IMR-90 (cell line): ENCODE measurements around the gene SRMS. TPM values are rescaled to one million over a fixed set of nuclear protein-coding genes. Genes with fewer than 3 reads are reported as not detected.

Experiments used
- ATAC-seq: fragments of 200-7000 bp; cut with Tn5 transposase; 2 replicates; pipeline ENCODE4 v1.9.1; 2020; ENCODE audit warnings: low read depth, mild to moderate bottlenecking, moderate library complexity
- BruUV-seq: library from RNA; stranded (reverse); fragments of 400-500 nt; replicated peaks from 2 replicates; lab custom pipeline; 2021; lab: Mats Ljungman, UMichigan
- CTCF ChIA-PET: fragments of 300-600 bp; formaldehyde crosslinking; extraction: SDS; loops from one replicate; lab custom pipeline; 2021; ENCODE audit warnings: antibody characterized with exemption; lab: Yijun Ruan, JAX
- POLR2A ChIA-PET: fragments of 300-600 bp; sonication (Branson Sonifier 250); formaldehyde crosslinking; loops from one replicate; lab custom pipeline; 2022; ENCODE audit warnings: antibody characterized with exemption; ENCODE audit not compliant: unreplicated experiment; lab: Charles Lee
- DNase-seq: peaks from one replicate; pipeline ENCODE4 v3.0.0; 2013
- H2AFZ ChIP-seq: replicated peaks from 2 replicates; pipeline ENCODE3; 2013; ENCODE audit warnings: low read length, mild to moderate bottlenecking; ENCODE audit not compliant: poor library complexity
- H2AK5ac ChIP-seq: 2 replicates; pipeline ENCODE4 v1.6.1; 2013; ENCODE audit warnings: low read depth, low read length, inconsistent platforms
- H2AK9ac ChIP-seq: replicated peaks from 2 replicates; pipeline ENCODE3; 2013; ENCODE audit warnings: mild to moderate bottlenecking, low read depth, low read length, moderate library complexity; ENCODE audit not compliant: poor library complexity
- H2BK120ac ChIP-seq: 2 replicates; pipeline ENCODE4 v1.6.1; 2013; ENCODE audit warnings: low read depth, low read length, inconsistent platforms
- H2BK15ac ChIP-seq: 3 replicates; pipeline ENCODE4 v1.6.1; 2013; ENCODE audit warnings: low read depth, low read length, inconsistent platforms
- H2BK20ac ChIP-seq: 2 replicates; pipeline ENCODE4 v1.6.1; 2013; ENCODE audit warnings: low read depth, mild to moderate bottlenecking, inconsistent platforms, low read length, moderate library complexity
- H2BK5ac ChIP-seq: 2 replicates; pipeline ENCODE4 v1.6.1; 2013; ENCODE audit warnings: mild to moderate bottlenecking, low read depth, low read length, inconsistent platforms; ENCODE audit not compliant: poor library complexity, severe bottlenecking
- H3K14ac ChIP-seq: replicated peaks from 2 replicates; pipeline ENCODE4 v1.6.1; 2013; ENCODE audit warnings: low read depth, low read length, inconsistent platforms
- H3K18ac ChIP-seq: 2 replicates; pipeline ENCODE4 v1.6.1; 2013; ENCODE audit warnings: low read depth, low read length, control low read depth
- H3K23ac ChIP-seq: 2 replicates; pipeline ENCODE4 v1.6.1; 2013; ENCODE audit warnings: low read depth, low read length, inconsistent platforms
- H3K27ac ChIP-seq: 2 replicates; pipeline ENCODE4 v1.5.1; 2013; ENCODE audit warnings: mild to moderate bottlenecking, control low read depth, low read length; ENCODE audit not compliant: insufficient read depth
- H3K27me3 ChIP-seq: 2 replicates; pipeline ENCODE4 v1.6.1; 2013; ENCODE audit warnings: low read length; ENCODE audit not compliant: control insufficient read depth, insufficient read depth
- H3K36me3 ChIP-seq: 2 replicates; pipeline ENCODE4 v1.6.1; 2013; ENCODE audit warnings: low read length, mixed read lengths; ENCODE audit not compliant: control insufficient read depth, insufficient read depth
- H3K4ac ChIP-seq: 2 replicates; pipeline ENCODE4 v1.6.1; 2013; ENCODE audit warnings: low read depth, low read length, inconsistent platforms
- H3K4me1 ChIP-seq: 2 replicates; pipeline ENCODE4 v1.6.1; 2013; ENCODE audit warnings: low read length, mixed read lengths; ENCODE audit not compliant: control insufficient read depth, insufficient read depth
- H3K4me2 ChIP-seq: 2 replicates; pipeline ENCODE4 v1.6.1; 2013; ENCODE audit warnings: low read depth, mild to moderate bottlenecking, control low read depth, low read length, moderate library complexity
- H3K4me3 ChIP-seq: 2 replicates; pipeline ENCODE4 v1.5.1; 2013; ENCODE audit warnings: low read depth, mild to moderate bottlenecking, control low read depth, low read length, moderate library complexity; ENCODE audit not compliant: insufficient read depth
- H3K56ac ChIP-seq: 2 replicates; pipeline ENCODE4 v1.6.1; 2013; ENCODE audit warnings: low read length, inconsistent platforms; ENCODE audit not compliant: insufficient read depth; ENCODE audit errors: extremely low read depth
- H3K79me1 ChIP-seq, 2 experiments: 2 replicates each; pipeline ENCODE4 v1.6.1; 2013; ENCODE audit warnings: low read length in 2 of 2, inconsistent platforms in 1 of 2, low read depth in 1 of 2
- H3K9ac ChIP-seq: 2 replicates; pipeline ENCODE4 v1.6.1; 2013; ENCODE audit warnings: low read depth, low read length, control low read depth
- H3K9me1 ChIP-seq: 2 replicates; pipeline ENCODE4 v1.6.1; 2013; ENCODE audit warnings: low read length, inconsistent platforms; ENCODE audit not compliant: insufficient read depth
- H3K9me3 ChIP-seq: 2 replicates; pipeline ENCODE4 v1.6.1; 2013; ENCODE audit warnings: low read length; ENCODE audit not compliant: control insufficient read depth, insufficient read depth
- H4K20me1 ChIP-seq: 2 replicates; pipeline ENCODE4 v1.6.1; 2013; ENCODE audit warnings: low read length, inconsistent platforms; ENCODE audit not compliant: insufficient read depth
- H4K5ac ChIP-seq: 2 replicates; pipeline ENCODE4 v1.6.1; 2013; ENCODE audit warnings: mild to moderate bottlenecking, low read depth, low read length, control low read depth
- H4K8ac ChIP-seq, 2 experiments: 2 replicates each; pipeline ENCODE4 v1.6.1; 2013; ENCODE audit warnings: low read depth in 2 of 2, low read length in 2 of 2, control low read depth in 1 of 2, inconsistent platforms in 1 of 2
- H4K91ac ChIP-seq: 2 replicates; pipeline ENCODE4 v1.6.1; 2013; ENCODE audit warnings: low read depth, low read length, inconsistent platforms; ENCODE audit not compliant: insufficient read depth
- BHLHE40 ChIP-seq: fragments of 150-350 bp; IDR thresholded peaks from 2 replicates; pipeline ENCODE4 v1.6.1; 2016; ENCODE audit warnings: mild to moderate bottlenecking, low read depth, low read length
- CEBPB ChIP-seq: IDR thresholded peaks from 2 replicates; pipeline ENCODE4 v1.6.1; 2012; ENCODE audit warnings: low read depth, low read length, improper control_type of control experiment
- CHD1 ChIP-seq: IDR thresholded peaks from 2 replicates; pipeline ENCODE4 v1.6.1; 2012; ENCODE audit warnings: low read depth, low read length, improper control_type of control experiment
- FOS ChIP-seq: fragments of 150-350 bp; IDR thresholded peaks from 2 replicates; pipeline ENCODE4 v1.6.1; 2016; ENCODE audit warnings: low read depth, low read length
- MAFK ChIP-seq: IDR thresholded peaks from 2 replicates; pipeline ENCODE4 v1.6.1; 2012; ENCODE audit warnings: low read depth, low read length, improper control_type of control experiment
- MAZ ChIP-seq: IDR thresholded peaks from 2 replicates; pipeline ENCODE4 v1.6.1; 2012; ENCODE audit warnings: low read depth, mild to moderate bottlenecking, low read length, improper control_type of control experiment, moderate library complexity, borderline replicate concordance
- MXI1 ChIP-seq: IDR thresholded peaks from 2 replicates; pipeline ENCODE4 v1.6.1; 2012; ENCODE audit warnings: low read depth, mild to moderate bottlenecking, low read length, moderate library complexity, borderline replicate concordance
- NFE2L2 ChIP-seq: fragments of 150-350 bp; IDR thresholded peaks from 2 replicates; pipeline ENCODE4 v1.6.1; 2016; ENCODE audit warnings: low read depth, mild to moderate bottlenecking, low read length
- POLR2A ChIP-seq: IDR thresholded peaks from 2 replicates; pipeline ENCODE4 v1.6.1; 2012; ENCODE audit warnings: mild to moderate bottlenecking, low read depth, low read length
- RAD21 ChIP-seq: IDR thresholded peaks from 2 replicates; pipeline ENCODE4 v1.6.1; 2012; ENCODE audit warnings: low read length, improper control_type of control experiment
- RCOR1 ChIP-seq: IDR thresholded peaks from 2 replicates; pipeline ENCODE4 v1.6.1; 2012; ENCODE audit warnings: mild to moderate bottlenecking, low read length, improper control_type of control experiment; ENCODE audit not compliant: insufficient replicate concordance
- RFX5 ChIP-seq: IDR thresholded peaks from 2 replicates; pipeline ENCODE4 v1.8.0; 2012; ENCODE audit warnings: low read depth, mild to moderate bottlenecking, low read length, moderate library complexity
- SMC3 ChIP-seq: fragments of 150-350 bp; IDR thresholded peaks from 2 replicates; pipeline ENCODE4 v1.6.1; 2016; ENCODE audit warnings: low read depth, mild to moderate bottlenecking, antibody characterized with exemption, low read length, moderate library complexity
- WGBS, 2 experiments: methylation state at CpG; one replicate each; pipeline versions ENCODE4 v1.1.5 to v1.1.7; 2013; ENCODE audit warnings: missing lambda C conversion rate in 2 of 2; ENCODE audit not compliant: insufficient read length in 1 of 2; ENCODE audit errors: extremely low coverage in 2 of 2; 5-methylcytosine and 5-hydroxymethylcytosine counted together
- dilution Hi-C: fragments of 300-500 bp; cut with HindIII; formaldehyde crosslinking; loops from one replicate; pipeline ENCODE4 v1.14.3; 2018; ENCODE audit warnings: low sequenced_read_pairs; ENCODE audit not compliant: unreplicated experiment
- in situ Hi-C: fragments of 300-500 bp; cut with MboI; formaldehyde crosslinking; loops from 3 replicates; pipeline ENCODE4 v1.14.3; 2019; ENCODE audit warnings: low sequenced_read_pairs, inconsistent platforms, mixed read lengths
- intact Hi-C: fragments of 100-400 bp; cut with micrococcal nuclease; formaldehyde crosslinking; loops from 2 replicates; pipeline ENCODE4 v1.10.0; 2022
- polyA plus RNA-seq, 3 experiments: library from polyadenylated mRNA; depleted of rRNA; stranded (reverse); fragments of >200 nt; gene quantifications; 2 replicates each; pipeline ENCODE4 v1.2.3, GENCODE V29; 2012; ENCODE audit warnings: low replicate concordance in 1 of 3
- total RNA-seq: library from RNA; depleted of rRNA; stranded (reverse); fragments of >200 nt; gene quantifications from 2 replicates; pipeline ENCODE4 v1.2.3, GENCODE V29; 2012
- TF ChIP-seq, protein P1 (sequence below): fragments of 150-350 bp; IDR thresholded peaks from 2 replicates; pipeline ENCODE4 v1.6.1; 2016; ENCODE audit warnings: low read depth, mild to moderate bottlenecking, low read length, moderate library complexity, borderline replicate concordance
- TF ChIP-seq, protein P2 (sequence below): fragments of 150-350 bp; IDR thresholded peaks from 2 replicates; pipeline ENCODE4 v1.6.1; 2017; ENCODE audit warnings: mild to moderate bottlenecking, antibody characterized with exemption, low read length, low read depth
- TF ChIP-seq, protein P3 (sequence below): conservative IDR thresholded peaks from 2 replicates; pipeline ENCODE4 v1.5.1; 2012; ENCODE audit warnings: mild to moderate bottlenecking, low read depth, low read length, improper control_type of control experiment

The SRMS gene
- total and polyA plus RNA-seq, 2 of the 4 experiments (the other 2 are of a cell fraction), result not detected

DNA sequence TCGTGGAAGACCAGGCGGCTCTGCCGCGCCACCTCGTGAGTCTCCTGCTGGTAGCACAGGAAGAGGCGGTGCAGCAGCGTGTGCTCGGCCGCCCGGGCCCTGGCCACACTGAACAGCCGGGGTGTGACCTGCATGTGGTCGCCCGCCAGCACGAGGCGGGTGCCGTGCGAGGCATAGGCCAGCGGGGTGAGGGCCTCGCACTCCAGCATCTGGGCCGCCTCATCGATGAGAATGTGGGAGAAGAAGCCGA lies 19.5 kb upstream of the SRMS start:
- dilution Hi-C loops (no loop called here), in situ Hi-C loops (no loop called here), intact Hi-C loops (no loop called here)
- POLR2A ChIA-PET, result no interaction called here
- Histone ChIP-seq H3K18ac (no peak overlapping the region), H2AK9ac (peak overlapping the region; percentile 42), H4K91ac (no peak overlapping the region), H4K5ac (no peak overlapping the region), H4K8ac (no peak overlapping the region), H3K23ac (no peak overlapping the region), H3K4me1 (no peaks in the 10 kb centered on the region), H3K36me3 (peaks cover 50% of the 10 kb centered on the region), H3K9ac (no peak overlapping the region), H2AFZ (no peak overlapping the region), H3K4me2 (no peak overlapping the region), H3K27ac (no peak overlapping the region), H4K20me1 (no peaks in the 10 kb centered on the region), H3K9me1 (no peaks in the 10 kb centered on the region), H3K9me3 (no peaks in the 10 kb centered on the region), H2BK20ac (no peak overlapping the region), H3K14ac (no peak overlapping the region), H2BK15ac (no peak overlapping the region), H3K27me3 (no peaks in the 10 kb centered on the region), H3K4ac (no peak overlapping the region), H3K4me3 (no peak overlapping the region), H2BK120ac (no peak overlapping the region), H3K79me1 (no peaks in the 10 kb centered on the region), H3K56ac (no peak overlapping the region), H2BK5ac (no peak overlapping the region), H2AK5ac (no peak overlapping the region)
- TF ChIP-seq SMC3 (no peak), RCOR1 (no peak), RAD21 (no peak), NFE2L2 (no peak), MAFK (no peak), FOS (no peak), CEBPB (no peak), MAZ (no peak), RFX5 (no peak), BHLHE40 (no peak), CHD1 (no peak), POLR2A (no peak), MXI1 (no peak)
- TF ChIP-seq, protein P1, sequence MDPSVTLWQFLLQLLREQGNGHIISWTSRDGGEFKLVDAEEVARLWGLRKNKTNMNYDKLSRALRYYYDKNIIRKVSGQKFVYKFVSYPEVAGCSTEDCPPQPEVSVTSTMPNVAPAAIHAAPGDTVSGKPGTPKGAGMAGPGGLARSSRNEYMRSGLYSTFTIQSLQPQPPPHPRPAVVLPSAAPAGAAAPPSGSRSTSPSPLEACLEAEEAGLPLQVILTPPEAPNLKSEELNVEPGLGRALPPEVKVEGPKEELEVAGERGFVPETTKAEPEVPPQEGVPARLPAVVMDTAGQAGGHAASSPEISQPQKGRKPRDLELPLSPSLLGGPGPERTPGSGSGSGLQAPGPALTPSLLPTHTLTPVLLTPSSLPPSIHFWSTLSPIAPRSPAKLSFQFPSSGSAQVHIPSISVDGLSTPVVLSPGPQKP, result no peak
- TF ChIP-seq, protein P2, sequence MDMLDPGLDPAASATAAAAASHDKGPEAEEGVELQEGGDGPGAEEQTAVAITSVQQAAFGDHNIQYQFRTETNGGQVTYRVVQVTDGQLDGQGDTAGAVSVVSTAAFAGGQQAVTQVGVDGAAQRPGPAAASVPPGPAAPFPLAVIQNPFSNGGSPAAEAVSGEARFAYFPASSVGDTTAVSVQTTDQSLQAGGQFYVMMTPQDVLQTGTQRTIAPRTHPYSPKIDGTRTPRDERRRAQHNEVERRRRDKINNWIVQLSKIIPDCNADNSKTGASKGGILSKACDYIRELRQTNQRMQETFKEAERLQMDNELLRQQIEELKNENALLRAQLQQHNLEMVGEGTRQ, result no peak
- TF ChIP-seq, protein P3, sequence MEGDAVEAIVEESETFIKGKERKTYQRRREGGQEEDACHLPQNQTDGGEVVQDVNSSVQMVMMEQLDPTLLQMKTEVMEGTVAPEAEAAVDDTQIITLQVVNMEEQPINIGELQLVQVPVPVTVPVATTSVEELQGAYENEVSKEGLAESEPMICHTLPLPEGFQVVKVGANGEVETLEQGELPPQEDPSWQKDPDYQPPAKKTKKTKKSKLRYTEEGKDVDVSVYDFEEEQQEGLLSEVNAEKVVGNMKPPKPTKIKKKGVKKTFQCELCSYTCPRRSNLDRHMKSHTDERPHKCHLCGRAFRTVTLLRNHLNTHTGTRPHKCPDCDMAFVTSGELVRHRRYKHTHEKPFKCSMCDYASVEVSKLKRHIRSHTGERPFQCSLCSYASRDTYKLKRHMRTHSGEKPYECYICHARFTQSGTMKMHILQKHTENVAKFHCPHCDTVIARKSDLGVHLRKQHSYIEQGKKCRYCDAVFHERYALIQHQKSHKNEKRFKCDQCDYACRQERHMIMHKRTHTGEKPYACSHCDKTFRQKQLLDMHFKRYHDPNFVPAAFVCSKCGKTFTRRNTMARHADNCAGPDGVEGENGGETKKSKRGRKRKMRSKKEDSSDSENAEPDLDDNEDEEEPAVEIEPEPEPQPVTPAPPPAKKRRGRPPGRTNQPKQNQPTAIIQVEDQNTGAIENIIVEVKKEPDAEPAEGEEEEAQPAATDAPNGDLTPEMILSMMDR, result no peak
- WGBS, 2 experiments, result 90% methylated on average over 21 of the region's 22 CpGs; no CpG with 5 or more reads in 1 of the 2 experiments
- no TSS peak for BruUV-seq
- ATAC-seq (no peak), DNase-seq (no peak)
- CTCF ChIA-PET, result no interaction called here
